ENCODE results near the gene ZSWIM4. TPM values are rescaled to one million over a fixed set of nuclear protein-coding genes. Genes with fewer than 3 reads are reported as not detected.

The ZSWIM4 gene
- polyA plus RNA-seq, 1 donor from 2014 or later = 4.7 TPM

DNA sequence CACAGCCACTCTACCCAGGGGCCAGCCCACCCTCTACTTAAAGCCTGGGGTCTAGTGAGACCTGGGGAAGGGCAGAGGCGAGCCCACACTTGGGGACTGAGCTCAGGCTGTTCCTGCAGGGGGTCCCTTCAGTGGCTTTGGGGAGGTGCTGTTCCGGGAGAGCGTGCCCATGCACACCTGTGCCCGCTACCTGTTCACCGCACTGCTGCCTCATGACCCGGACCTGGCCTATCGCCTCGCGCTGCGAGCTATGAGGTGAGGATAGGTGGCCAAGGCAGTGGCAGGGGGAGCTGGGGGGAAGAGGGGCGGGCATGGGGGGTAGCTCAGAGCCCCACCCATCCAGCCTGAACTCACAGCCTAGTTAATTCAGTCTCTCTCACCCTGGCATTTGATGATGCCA lies 24.0 kb downstream of the ZSWIM4 start:
- Histone ChIP-seq H3K36me3 (ENCODE audit: insufficient read depth, low read length) (no peaks in the 10 kb centered on the region), H3K79me2 (replicated peaks; ENCODE audit: insufficient read depth, low read length) (no peaks in the 10 kb centered on the region), H3K9me2 (ENCODE audit: insufficient read depth, low read length) (no peaks in the 10 kb centered on the region), H3K9me3 (ENCODE audit: low read length) (no peaks in the 10 kb centered on the region), H3F3A (ENCODE audit: insufficient read depth, low read length, poor library complexity, severe bottlenecking) (no peaks in the 10 kb centered on the region), H3K4me2 (ENCODE audit: low read length) (no peak overlapping the region), H3K9ac (ENCODE audit: low read length) (no peak overlapping the region), H4K20me1 (ENCODE audit: insufficient read depth) (no peaks in the 10 kb centered on the region), H2AFZ (ENCODE audit: low read depth, low read length) (no peak overlapping the region), H3K27me3 (ENCODE audit: insufficient read depth, low read depth, low read length) (no peaks in the 10 kb centered on the region), H3K27ac (ENCODE audit: low read length) (no peak overlapping the region), H3K4me3 (ENCODE audit: low read length) (no peak overlapping the region)
- TF ChIP-seq POLR2AphosphoS5 (IDR thresholded peaks at IDR 0.05) (no peak), EZH2 (IDR thresholded peaks at IDR 0.05; ENCODE audit: borderline replicate concordance, insufficient read depth, low read length, poor library complexity, severe bottlenecking) (no peak), MXI1 (conservative IDR thresholded peaks at IDR 0.05; ENCODE audit: poor library complexity, severe bottlenecking) (no peak), SMC3 (conservative IDR thresholded peaks at IDR 0.05; ENCODE audit: poor library complexity) (no peak), CTCF (IDR thresholded peaks at IDR 0.05; ENCODE audit: poor library complexity, severe bottlenecking) (no peak), RAD21 (conservative IDR thresholded peaks at IDR 0.05) (no peak), EP300 (conservative IDR thresholded peaks at IDR 0.05; ENCODE audit: poor library complexity, severe bottlenecking) (no peak), REST (IDR thresholded peaks at IDR 0.05; ENCODE audit: borderline replicate concordance) (no peak), TAF1 (IDR thresholded peaks at IDR 0.05; ENCODE audit: low read depth) (no peak)

DNA sequence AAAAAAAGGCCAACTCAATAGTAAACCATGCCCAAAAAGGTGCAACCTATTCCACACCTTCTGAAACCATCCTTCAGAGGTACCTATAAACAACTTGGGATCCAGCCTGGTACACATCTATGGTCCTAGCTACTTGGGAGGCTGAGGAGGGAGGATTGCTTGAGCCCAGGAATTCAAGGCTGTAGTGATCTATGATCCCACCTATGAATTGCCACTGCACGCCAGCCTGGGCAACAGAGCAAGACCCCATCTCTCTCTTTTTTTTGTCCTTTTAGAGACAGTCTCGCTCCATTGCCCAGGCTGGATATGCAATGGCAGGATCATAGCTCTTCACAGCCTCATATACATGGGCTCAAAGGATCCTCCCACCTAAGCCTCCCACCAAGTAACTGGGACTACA lies 26.0 kb downstream of the ZSWIM4 start:
- no peak overlapping the region for H3K4me3 ChIP-seq (ENCODE audit: low read length)
- H4K20me1 ChIP-seq (ENCODE audit: insufficient read depth) = no peaks in the 10 kb centered on the region
- H3F3A ChIP-seq (ENCODE audit: insufficient read depth, low read length, poor library complexity, severe bottlenecking) = no peaks in the 10 kb centered on the region
- no peaks in the 10 kb centered on the region for H3K27me3 ChIP-seq (ENCODE audit: insufficient read depth, low read depth, low read length)
- H3K4me2 ChIP-seq (ENCODE audit: low read length) = no peak overlapping the region
- H3K9ac ChIP-seq (ENCODE audit: low read length) = no peak overlapping the region
- H3K9me2 ChIP-seq (ENCODE audit: insufficient read depth, low read length) = no peaks in the 10 kb centered on the region
- no peak for TF ChIP-seq EZH2 (IDR thresholded peaks at IDR 0.05; ENCODE audit: borderline replicate concordance, insufficient read depth, low read length, poor library complexity, severe bottlenecking)
- TF ChIP-seq CTCF (IDR thresholded peaks at IDR 0.05; ENCODE audit: poor library complexity, severe bottlenecking) = no peak
- TF ChIP-seq MXI1 (conservative IDR thresholded peaks at IDR 0.05; ENCODE audit: poor library complexity, severe bottlenecking) = no peak
- TF ChIP-seq SMC3 (conservative IDR thresholded peaks at IDR 0.05; ENCODE audit: poor library complexity) = no peak
- no peak for TF ChIP-seq EP300 (conservative IDR thresholded peaks at IDR 0.05; ENCODE audit: poor library complexity, severe bottlenecking)
- no peak for TF ChIP-seq REST (IDR thresholded peaks at IDR 0.05; ENCODE audit: borderline replicate concordance)
- no peak for TF ChIP-seq TAF1 (IDR thresholded peaks at IDR 0.05; ENCODE audit: low read depth)
- TF ChIP-seq POLR2AphosphoS5 (IDR thresholded peaks at IDR 0.05) = no peak
- no peak for TF ChIP-seq RAD21 (conservative IDR thresholded peaks at IDR 0.05)
- no peaks in the 10 kb centered on the region for H3K79me2 ChIP-seq (replicated peaks; ENCODE audit: insufficient read depth, low read length)
- no peak overlapping the region for H3K27ac ChIP-seq (ENCODE audit: low read length)
- peaks cover 10% of the 10 kb centered on the region for H3K36me3 ChIP-seq (ENCODE audit: insufficient read depth, low read length)
- no peaks in the 10 kb centered on the region for H3K9me3 ChIP-seq (ENCODE audit: low read length)
- H2AFZ ChIP-seq (ENCODE audit: low read depth, low read length) = no peak overlapping the region

Data from neural cell (in vitro differentiated cells).